GM18861 (cell line): ENCODE data around the gene FNDC8.
"Not testable (repeated sequence)": the region's sequence is repeated elsewhere in the genome, so short reads cannot be mapped to it uniquely, and the experiment has no call there.

ENCODE experiments used
- ATAC-seq: cut with Tn5 transposase; IDR thresholded peaks from one replicate; pipeline ENCODE4 v1.9.1; 2021; ENCODE audit not compliant: unreplicated experiment

Gene FNDC8

DNA sequence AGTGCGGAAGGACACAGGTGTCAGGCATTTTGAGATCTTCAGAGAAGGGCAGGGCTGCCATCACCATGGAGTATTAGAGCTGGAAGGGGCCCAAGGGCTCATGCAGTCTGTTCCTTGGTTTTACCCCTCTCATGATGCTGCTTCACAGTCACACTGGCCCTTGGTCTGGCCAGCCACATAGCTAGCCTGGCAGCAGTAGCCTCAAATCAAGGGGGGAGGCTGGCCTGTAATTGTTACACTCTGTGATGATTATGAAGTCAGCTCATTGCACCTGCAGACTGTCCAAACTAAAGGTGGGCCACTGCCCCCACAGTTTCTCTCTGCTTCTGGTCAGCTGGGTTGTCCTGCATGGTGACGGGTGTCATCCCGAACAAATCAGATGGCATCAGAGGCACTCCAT, at the start of gene FNDC8:
Gene FNDC8 (plus strand): TSS at position 301 of the 400 bp plus-strand sequence. CDS start 79 bp downstream, at position 380.
- no peak for ATAC-seq

DNA sequence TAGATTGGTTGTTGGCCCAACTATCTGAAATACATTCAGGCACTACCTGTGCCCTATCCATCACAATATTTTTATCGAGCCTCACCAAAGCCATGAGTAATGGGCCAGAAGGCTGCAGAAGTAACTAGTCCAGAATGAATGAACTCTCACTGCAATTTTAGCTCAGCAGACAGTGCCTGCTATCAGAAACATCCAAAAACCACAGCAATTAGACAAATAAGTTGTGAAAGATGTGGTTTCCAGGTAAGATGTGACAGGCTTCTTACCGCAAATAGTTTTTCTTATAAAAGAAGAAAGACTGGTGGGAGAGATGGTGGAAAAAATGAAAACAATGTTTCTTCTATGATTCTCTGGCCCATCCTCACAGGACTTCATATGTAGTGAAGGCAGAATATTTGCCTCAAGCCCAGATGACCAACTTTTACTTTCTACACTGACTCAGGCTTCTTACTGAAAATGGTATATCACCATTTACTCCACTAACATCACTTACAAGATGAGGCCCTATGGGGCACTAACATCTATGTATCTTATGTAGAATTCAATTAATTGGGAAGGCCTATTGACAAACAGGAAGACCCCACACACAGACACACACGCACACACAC, 48.1 kb upstream of the FNDC8 start:
- ATAC-seq: no peak

DNA sequence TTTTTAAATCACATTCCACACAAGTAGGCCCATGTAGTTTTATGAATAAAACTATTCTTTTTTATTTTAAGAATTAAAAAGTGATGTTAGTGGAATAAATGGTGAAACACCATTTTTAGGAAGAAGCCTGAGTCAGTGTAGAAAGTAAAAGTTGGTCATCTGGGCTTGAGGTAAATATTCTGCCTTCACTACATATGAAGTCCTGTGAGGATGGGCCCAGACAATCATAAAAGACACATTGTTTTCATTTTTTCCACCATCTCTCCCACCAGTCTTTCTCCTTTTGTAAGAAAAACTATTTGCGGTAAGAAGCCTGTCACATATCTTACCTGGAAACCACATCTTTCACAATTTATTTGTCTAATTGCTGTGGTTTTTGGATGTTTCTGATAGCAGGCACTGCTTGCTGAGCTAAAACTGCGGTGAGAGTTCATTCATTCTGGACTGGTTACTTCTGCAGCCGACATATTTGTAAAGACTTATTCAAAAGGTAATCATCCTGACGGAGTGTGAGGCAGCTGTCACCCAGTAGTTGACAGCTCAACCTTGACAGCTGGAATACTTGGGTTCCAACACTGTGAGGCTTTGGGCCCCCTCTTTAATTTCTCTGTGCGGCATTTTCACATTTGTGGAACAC, 47.3 kb upstream of the FNDC8 start:
- ATAC-seq: no peak

DNA sequence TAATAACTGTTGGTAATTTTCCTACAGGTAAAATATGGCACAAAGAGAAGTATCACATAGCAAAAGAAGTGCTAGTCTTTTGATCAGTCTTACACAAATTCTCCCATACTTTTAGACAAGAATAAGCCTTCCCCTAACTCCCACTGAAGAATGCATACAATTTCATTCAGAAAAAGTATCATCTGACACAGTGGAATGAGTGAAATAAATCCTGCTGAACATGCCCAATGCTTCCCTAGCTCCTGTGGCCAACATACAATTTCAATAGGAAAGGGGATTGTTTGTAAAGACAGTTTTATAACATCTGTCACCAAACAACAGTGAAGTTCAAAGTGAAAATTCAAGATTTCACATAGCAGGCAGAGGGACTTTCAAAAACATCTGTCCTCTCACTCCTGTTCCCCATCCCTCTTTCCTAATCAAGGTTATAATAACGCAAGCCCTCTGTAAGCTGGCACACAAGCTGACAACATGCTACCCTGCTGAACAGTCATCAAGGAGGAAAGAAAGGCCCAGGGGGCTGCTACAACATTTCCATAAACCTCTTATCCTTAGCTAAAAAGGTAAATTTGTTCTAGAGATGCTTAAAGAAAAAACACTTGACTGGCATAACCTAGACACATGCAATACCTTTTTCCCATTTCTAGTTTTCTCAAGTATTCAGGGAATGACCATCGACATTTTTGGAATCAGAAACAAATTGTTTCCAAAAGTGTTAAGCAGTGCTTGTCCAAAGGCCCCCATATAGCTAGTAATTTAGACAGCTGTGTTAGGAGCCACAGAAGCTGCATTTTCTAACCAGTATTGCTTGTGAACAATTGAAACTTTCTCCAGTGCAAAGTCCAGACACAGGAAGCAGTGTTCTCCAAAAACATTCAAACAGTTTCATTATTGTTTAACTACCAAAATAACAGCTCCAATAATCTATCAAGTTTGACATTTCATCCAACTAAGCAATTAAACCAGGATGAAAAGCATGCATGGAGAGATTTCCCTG, 46.4 kb upstream of the FNDC8 start:
- no peak for ATAC-seq

DNA sequence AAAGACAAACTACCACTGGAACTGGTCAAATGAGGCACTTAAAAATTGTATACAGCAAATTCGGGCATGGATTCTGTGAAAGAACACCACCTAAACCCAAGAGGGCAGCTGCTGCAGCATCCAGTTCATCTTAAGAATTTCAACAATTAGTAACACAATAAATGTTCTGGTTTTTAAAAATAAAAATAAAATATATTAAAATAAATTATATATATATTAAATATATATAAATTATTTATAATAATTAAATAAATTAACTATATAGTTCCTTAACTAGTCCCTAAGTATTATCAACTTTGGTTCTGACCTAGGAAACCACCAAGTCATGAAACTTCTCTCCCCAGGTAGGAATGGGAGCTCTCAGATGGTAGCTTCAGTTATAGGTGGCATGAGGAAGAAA, 44.5 kb upstream of the FNDC8 start:
- no peak for ATAC-seq

DNA sequence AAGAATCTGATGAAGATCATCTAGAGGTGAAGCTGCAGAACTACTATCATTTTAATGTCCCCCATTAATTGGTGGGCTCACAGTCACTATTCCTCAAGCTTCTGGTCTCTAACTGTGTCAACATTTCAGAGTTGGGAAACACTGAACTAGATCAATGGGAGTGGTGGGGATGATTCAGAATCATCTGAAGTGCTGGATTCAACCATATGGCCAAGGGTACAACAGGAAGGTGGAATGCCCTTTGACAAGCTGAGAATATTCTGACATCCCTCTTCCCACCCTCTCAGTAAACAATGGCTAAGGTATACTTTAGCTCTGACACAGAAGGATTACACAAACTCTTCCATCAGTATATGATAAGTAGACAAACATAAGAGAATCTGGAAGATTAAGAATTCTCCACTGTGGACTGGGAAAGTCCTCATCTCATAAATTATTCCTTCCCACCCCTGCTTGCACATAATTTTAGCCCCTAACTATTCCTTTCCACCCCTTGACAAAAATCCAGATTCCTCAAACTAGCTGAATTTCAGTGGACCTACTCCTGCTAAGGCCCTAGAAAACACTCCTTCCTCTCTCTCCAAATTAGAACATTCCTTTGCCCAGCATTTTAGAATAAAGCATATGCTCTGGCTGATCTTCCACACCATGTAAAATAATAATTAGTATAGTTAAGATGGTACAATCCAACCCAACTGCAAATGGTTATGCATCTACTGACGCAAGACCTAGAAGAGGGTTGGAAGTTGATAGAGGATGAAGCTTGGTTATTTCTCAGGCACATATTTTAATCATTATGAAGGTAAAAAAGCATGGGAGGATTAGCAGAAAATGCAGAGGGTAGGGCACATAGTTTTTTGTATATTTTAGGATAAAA, 41.6 kb upstream of the FNDC8 start:
- ATAC-seq: no peak

DNA sequence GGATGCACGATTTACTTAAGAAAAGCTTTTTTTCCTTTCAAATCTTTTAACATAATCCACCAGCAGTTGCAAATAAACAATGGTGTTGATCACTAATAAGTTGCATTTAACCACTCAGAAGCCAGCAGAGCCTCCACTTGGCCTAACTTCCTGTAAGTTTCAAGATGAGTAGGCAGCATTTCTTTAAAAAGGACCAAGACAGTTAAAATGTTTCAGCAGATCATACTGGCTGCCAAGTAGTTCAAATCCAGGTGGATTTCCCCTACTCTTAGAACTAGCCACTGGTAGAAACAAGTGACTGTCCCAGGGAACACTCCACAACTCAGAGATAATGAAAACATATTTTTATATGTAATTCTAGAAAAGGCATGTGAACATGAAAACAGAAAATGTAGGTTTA, 40.9 kb upstream of the FNDC8 start:
- peak; percentile 58 for ATAC-seq

DNA sequence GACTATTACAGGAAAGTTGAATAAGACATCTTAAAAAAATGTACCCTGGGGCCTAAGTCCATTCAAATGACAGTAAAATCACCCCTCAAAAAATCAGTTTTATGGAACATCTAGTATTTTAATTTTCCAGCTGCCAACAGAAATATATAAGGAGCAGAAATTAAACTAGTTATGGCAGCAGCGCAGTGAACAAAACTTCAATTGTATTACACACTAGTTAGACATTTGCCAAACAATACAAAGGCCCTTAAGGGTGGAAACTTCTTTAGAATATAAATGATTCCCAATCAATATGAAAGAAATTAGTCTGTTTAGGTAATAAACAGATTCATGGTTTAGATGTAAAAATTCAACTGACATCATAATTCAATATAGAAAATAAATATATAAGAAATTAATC, 39.8 kb upstream of the FNDC8 start:
- no peak for ATAC-seq

DNA sequence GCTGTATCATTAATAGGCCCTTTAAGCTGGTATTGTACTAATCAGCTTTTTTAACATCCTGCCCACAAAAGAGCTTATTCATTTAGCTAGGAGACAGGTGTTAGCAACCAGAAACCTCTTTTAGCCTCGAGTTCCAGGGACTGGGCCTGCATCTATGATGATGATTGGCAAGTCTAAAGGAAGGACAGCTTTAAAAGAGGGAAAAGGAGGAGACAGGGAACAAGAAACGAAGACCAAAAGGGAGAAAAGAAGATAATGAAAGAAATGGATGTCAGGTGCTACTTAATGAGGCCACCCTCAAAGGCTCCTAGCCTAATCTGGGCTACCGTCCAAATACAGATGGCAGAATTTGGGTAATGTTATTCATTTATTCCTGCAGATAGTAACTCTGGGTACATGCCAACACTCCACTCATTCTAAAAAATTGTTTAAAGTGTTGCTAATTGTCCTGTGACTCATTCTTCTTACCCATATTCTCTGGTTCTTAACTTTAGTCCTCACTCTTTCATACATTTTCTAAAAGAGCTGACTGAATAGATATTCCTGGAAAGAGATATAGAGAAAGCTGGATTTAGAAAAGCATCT, 39.2 kb upstream of the FNDC8 start:
- ATAC-seq: no peak

DNA sequence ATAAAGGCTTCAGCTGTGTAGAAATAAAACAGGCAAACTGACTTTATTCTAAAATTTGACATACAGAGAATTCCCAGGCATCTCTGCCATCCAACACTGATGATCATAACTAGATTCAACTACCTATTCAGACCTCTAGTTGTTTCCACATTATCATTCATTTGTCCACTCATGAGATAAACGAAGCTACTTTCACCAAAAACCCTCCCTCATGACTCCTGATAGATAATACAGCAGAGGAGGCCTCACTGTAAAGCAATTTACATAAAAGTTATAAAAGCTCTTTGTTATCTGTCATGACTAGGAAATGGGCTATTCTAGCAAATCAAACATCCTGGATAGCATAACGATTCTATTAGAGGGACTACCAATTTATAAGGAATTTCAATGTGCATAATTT, 38.3 kb upstream of the FNDC8 start:
- ATAC-seq: no peak

DNA sequence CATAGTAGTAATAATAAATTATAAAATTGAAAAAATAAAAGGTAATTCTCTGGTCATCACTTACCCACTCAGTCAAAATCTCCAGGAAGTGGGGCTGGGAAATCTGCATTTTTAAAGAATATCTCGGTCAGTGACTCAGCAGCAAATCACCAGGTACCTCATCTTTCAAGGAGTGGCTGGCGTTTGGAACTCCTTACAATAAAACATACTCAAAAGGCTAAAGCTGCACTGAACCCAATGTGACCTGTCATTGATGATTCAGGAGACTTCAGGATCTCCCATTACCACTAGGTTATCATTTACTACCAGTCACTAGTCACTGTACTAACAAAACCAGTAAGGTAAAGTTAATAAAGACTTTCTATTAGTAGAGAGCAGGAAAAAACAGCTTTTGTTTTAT, 36.4 kb upstream of the FNDC8 start:
- ATAC-seq: no peak

DNA sequence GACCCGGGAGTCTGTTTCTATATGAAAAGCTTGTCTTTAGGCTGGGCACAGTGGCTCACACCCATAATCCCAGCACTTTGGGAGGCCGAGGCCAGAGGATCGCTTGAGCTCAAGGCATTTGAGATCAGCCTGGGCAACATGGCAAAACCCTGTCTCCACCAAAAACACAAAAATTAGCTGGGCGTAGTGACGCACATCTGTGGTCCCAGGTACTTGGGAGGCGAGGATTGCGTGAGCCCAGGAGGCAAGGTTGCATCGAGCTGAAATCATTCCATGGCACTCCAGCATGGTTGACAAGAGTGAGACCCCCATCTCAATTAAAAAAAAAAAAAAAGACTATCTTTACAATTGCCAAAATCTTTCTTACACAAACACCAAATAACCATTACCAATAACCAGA, 35.3 kb upstream of the FNDC8 start:
- no peak for ATAC-seq

DNA sequence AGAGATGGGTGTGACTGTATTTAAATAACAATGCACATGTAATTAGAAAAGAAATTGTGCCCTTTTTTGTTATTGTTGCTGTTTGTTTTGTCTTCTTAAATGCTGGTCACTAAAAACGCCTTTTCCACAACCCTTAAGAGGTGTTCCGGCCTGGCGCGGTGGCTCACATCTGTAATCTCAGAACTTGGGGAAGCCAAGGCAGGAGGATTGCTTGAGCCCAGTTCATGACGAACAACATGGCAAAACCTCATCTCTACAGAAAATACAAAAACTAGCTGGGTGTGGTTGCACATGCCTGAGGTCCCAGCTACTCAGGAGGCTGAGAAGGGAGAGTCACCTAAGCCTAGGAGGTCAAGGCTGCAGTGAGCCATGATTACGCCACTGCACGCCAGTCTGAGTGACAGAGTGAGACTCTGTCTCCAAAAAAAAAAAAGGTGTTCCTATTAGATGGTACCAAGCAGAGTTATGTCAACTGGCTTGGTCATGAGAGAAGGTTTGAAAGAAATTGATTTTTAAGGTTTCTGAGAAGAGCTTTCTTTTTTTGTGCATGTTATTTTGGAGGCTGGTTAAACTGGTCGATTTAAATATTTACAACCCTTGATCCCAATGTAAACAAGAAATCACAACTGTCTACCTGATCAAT, 34.4 kb upstream of the FNDC8 start:
- ATAC-seq: no peak

DNA sequence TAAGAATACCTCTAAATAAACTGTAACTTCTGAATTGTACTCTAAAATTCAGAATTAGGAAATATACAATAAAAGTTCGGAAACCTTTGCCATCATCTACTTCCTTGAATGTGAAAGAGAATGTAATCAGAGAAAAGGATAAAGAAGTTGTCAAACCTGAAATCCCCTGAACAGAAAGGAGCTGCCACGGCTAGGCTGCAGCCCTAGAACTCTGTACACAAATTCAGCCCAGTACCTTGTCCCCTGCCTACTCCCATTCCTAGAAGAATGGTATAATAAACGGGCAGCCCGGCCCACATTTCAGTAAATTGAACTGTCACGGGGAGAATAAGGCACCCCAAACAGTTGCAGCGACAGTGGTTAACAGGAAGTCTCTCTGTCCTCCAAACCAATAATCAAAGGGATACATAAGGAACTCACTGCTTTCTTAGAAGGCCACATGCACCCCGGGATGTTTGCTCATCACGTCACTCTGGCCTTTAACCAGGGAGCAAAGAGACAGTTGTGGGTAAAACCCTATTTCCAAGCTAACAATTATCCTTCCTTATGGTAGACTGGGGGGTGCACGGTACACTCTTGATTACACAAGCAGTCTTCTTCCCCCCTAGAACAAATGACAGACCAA, 33.6 kb upstream of the FNDC8 start:
- peak; percentile 7 for ATAC-seq

DNA sequence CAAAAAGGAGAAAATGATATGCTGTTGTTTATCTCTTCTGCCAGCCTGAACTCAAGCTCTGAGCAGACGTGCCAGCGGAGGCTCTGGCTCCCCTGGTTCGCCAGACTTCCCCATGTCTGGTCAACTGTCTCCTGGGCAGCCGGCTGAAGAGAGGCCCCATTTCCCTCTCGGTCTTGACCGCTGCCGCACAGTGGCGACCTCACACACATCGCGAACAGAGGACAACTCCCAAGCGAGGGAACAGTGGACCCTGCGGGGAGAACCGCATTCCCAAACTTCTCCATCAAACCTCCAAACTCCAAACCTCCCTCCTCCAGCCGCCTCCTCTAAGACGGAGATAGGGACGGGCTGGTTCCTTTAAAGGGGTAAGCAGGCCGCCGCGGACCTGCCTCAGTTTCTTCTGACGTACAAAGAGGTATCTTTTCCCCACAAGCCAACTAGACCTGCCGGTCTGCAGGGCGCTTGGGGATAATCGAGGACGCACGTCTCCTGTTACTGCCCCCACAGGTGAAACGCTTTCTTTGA, 33.0 kb upstream of the FNDC8 start:
- ATAC-seq: peak; percentile 14

DNA sequence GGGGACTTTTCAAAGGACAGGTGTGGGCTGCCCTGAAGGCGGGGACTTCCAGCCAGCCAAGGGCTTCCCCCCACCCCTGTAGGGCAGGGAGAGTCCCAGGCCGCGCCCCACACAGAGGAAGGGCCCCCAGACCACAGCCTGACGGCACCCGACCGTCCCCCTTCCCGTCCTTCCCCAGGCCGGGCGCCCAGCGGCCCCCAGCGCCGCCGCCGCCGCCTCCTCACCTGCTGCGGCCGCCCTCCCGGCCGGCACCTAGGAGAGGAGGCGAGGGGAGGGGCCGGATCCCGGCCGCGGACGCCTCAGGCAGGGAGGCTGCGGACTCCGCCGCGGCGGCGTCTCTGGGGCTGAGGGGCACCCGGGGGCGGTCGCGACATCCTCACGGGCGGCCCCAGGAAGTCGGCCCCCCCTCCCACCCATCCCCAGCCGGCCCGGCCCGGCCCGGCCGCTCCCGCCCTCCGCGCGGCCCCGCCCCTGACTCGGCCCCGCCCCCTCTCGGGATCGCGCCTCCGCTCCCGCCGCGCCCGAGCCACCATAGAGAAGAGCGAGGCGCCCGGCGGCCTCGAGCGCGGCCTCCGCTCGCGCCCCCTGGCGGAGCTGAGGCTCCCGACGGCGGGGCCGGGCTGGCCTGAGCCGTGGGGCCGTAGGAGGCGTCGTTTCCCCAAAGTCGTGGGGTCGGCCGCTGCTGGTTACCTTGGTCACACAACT, 32.4 kb upstream of the FNDC8 start:
- peak; percentile 53 for ATAC-seq

DNA sequence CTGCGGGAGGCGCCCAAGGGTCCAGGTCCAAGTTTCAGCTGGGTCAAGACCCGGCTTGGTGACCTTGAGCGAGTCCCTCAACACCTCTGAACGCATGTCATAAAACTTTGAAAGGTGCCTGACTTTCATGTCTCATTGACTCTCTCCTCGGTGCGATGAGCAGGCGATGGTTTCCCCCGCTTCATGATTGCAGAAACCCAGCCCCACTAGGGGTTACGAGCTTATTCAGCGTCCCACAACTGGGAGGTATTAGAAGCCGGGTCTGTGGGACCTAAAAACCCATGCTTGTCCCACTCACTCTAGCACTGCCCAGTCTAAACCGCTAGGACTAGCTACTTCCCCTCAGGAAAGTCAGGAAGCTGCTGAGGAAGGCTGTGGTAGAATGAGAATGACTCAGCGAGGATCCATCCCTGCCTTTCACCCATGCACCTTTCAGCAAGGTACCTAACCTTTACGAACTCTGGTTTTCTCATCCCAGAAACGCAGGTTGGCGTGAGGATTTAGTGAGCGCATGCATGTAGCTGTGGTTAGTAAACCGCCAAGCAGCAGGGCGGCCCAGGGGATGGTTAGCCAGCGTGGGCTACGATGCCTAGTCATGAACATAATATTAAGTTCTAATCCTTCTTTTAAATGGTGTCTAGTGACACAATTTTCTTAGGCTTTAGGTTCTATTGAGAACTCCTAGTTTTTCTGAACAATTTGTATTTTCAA, 31.7 kb upstream of the FNDC8 start:
- peak; percentile 9 for ATAC-seq

DNA sequence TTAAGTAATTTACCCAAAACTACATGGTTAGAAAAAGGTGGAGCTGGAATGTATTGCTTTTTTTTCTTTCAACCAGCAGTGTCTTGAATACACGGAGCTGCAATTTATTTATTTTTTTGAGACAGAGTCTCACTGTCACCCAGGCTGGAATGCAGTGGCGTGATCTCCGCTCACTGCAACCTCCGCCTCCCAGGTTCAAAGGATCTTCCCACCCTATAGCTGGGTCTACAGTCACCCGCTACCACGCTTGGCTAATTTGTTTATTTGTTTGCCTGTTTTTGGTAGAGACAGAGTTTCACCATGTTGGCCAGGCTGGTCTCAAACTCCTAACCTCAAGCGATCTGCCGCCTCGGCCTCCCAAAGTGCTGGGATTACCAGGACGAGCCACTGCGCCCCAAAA, 30.7 kb upstream of the FNDC8 start:
- ATAC-seq: not testable (repeated sequence)
